Neuronal stem cell (in vitro differentiated cells): ENCODE data around the gene PDZRN4.

Experiments used
- DNase-seq: peaks from one replicate; pipeline ENCODE4 v3.0.0-alpha.2; 2013; ENCODE audit warnings: low spot score
- H2AFZ ChIP-seq: one replicate; pipeline ENCODE4 v1.6.1; 2013; ENCODE audit warnings: mild to moderate bottlenecking, low read length, inconsistent platforms
- H2AK5ac ChIP-seq: 2 replicates; pipeline ENCODE4 v1.6.1; 2013; ENCODE audit warnings: low read depth, mild to moderate bottlenecking, inconsistent platforms, low read length, moderate library complexity, mixed read lengths
- H2BK120ac ChIP-seq: 2 replicates; pipeline ENCODE4 v1.6.1; 2013; ENCODE audit warnings: low read depth, mild to moderate bottlenecking, inconsistent platforms, low read length, moderate library complexity, mixed read lengths
- H2BK12ac ChIP-seq: one replicate; pipeline ENCODE4 v1.6.1; 2013; ENCODE audit warnings: low read length, inconsistent platforms
- H2BK15ac ChIP-seq: 2 replicates; pipeline ENCODE4 v1.6.1; 2013; ENCODE audit warnings: mild to moderate bottlenecking, low read length, inconsistent platforms, mixed read lengths
- H2BK5ac ChIP-seq: one replicate; pipeline ENCODE4 v1.6.1; 2013; ENCODE audit warnings: inconsistent platforms, mild to moderate bottlenecking, low read length, moderate library complexity
- H3K14ac ChIP-seq: one replicate; pipeline ENCODE4 v1.6.1; 2013; ENCODE audit warnings: low read length, inconsistent platforms
- H3K18ac ChIP-seq: 2 replicates; pipeline ENCODE4 v1.6.1; 2013; ENCODE audit warnings: low read length, inconsistent platforms
- H3K23ac ChIP-seq: 2 replicates; pipeline ENCODE4 v1.6.1; 2013; ENCODE audit warnings: low read depth, mild to moderate bottlenecking, mixed read lengths, low read length, inconsistent platforms; ENCODE audit not compliant: poor library complexity
- H3K27ac ChIP-seq: replicated peaks from 3 replicates; pipeline ENCODE4 v1.5.1; 2013; ENCODE audit warnings: low read length, inconsistent platforms
- H3K27me3 ChIP-seq, 3 experiments: 2 replicates each; pipeline ENCODE4 v1.6.1; 2013; ENCODE audit warnings: low read length in 3 of 3, mild to moderate bottlenecking in 2 of 3, inconsistent platforms in 1 of 3, low read depth in 1 of 3, mixed read lengths in 1 of 3, moderate library complexity in 1 of 3; ENCODE audit not compliant: control insufficient read depth in 3 of 3, insufficient read depth in 3 of 3
- H3K36me3 ChIP-seq, 2 donors: replicated peaks in 1 of 2; 2 replicates each; pipeline ENCODE4 v1.6.1; 2013; ENCODE audit warnings: low read length in 2 of 2; ENCODE audit not compliant: control insufficient read depth in 2 of 2, insufficient read depth in 2 of 2
- H3K4ac ChIP-seq: 2 replicates; pipeline ENCODE4 v1.6.1; 2013; ENCODE audit warnings: inconsistent platforms, mild to moderate bottlenecking, low read length, moderate library complexity
- H3K4me1 ChIP-seq, 2 donors: 1 replicate in 1 of 2; 2 replicates in 1 of 2; pipeline ENCODE4 v1.6.1; 2013; ENCODE audit warnings: low read length in 2 of 2, low read depth in 1 of 2; ENCODE audit not compliant: control insufficient read depth in 2 of 2, insufficient read depth in 1 of 2
- H3K4me2 ChIP-seq: one replicate; pipeline ENCODE4 v1.6.1; 2013; ENCODE audit warnings: mild to moderate bottlenecking, low read length, inconsistent platforms; ENCODE audit not compliant: insufficient read depth, poor library complexity, severe bottlenecking
- H3K4me3 ChIP-seq, 2 donors: 2 replicates each; pipeline ENCODE4 v1.5.1; 2013; ENCODE audit warnings: low read length in 2 of 2, mild to moderate bottlenecking in 2 of 2, inconsistent platforms in 1 of 2, moderate library complexity in 1 of 2
- H3K79me1 ChIP-seq: one replicate; pipeline ENCODE4 v1.6.1; 2013; ENCODE audit warnings: low read depth, mild to moderate bottlenecking, inconsistent platforms, low read length, moderate library complexity
- H3K9ac ChIP-seq: one replicate; pipeline ENCODE4 v1.6.1; 2013; ENCODE audit warnings: mild to moderate bottlenecking, low read depth, low read length, inconsistent platforms; ENCODE audit not compliant: poor library complexity
- H3K9me3 ChIP-seq, 2 donors: replicated peaks in 1 of 2; 2 replicates each; pipeline versions ENCODE3 to v1.6.1; 2013; ENCODE audit warnings: low read length in 2 of 2, mild to moderate bottlenecking in 2 of 2, inconsistent platforms in 1 of 2, low read depth in 1 of 2, mixed read lengths in 1 of 2, moderate library complexity in 1 of 2; ENCODE audit not compliant: control insufficient read depth in 2 of 2, insufficient read depth in 1 of 2
- H4K8ac ChIP-seq: one replicate; pipeline ENCODE4 v1.6.1; 2013; ENCODE audit warnings: low read depth, mild to moderate bottlenecking, inconsistent platforms, low read length, moderate library complexity
- H4K91ac ChIP-seq: one replicate; pipeline ENCODE4 v1.6.1; 2013; ENCODE audit warnings: low read length, low read depth, mild to moderate bottlenecking, inconsistent platforms; ENCODE audit not compliant: poor library complexity
- WGBS, 2 donors: extraction: QIAGEN DNeasy Blood & Tissue Kit; methylation state at CpG; one replicate each; pipeline ENCODE4 v1.1.7; 2013; ENCODE audit warnings: missing lambda C conversion rate in 2 of 2, mixed read lengths in 1 of 2; ENCODE audit not compliant: insufficient read length in 2 of 2, insufficient replicate concordance in 1 of 2; ENCODE audit errors: extremely low coverage in 2 of 2; 5-methylcytosine and 5-hydroxymethylcytosine counted together

Gene PDZRN4

DNA sequence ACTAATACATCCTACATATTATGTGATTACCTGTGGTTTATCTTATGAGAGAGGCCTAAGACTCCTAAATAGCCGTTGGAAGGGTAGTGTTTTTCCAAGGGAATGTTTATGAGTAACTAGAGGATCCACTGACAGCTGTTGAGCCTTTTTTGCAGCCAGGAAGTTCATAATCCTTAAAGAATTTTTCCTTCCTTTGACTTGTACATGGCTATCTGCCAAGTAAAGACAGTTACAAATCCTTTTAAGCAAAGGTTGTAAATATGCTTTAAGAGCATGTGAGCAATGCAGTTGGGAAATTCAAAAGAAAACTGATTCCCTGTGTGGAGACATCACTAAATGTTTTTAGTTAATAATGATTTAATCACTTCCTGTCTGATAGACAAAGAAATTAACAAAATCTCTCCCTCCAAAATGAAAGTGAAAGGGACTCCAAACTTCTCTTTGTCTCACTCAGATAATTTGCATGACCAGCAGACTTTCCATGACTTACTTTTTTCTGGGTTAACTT is 333.8 kb downstream of the PDZRN4 start:
- H2BK12ac ChIP-seq: no peak overlapping the region
- H3K14ac ChIP-seq: no peak overlapping the region
- H3K27me3 ChIP-seq: no peaks in the 10 kb centered on the region
- no peaks in the 10 kb centered on the region for H3K79me1 ChIP-seq
- H4K8ac ChIP-seq: no peak overlapping the region
- H3K4me2 ChIP-seq: no peak overlapping the region
- no peak overlapping the region for H2BK15ac ChIP-seq
- H3K4me3 ChIP-seq: no peak overlapping the region
- H3K27ac ChIP-seq: no peak overlapping the region
- H2BK5ac ChIP-seq: no peak overlapping the region
- no peak overlapping the region for H2BK120ac ChIP-seq
- H2AK5ac ChIP-seq: no peak overlapping the region
- WGBS, 2 donors: no CpG with 5 or more reads among the region's 1 CpG
- no peak overlapping the region for H3K18ac ChIP-seq
- H2AFZ ChIP-seq: peak overlapping the region; percentile 82
- H3K9me3 ChIP-seq: no peaks in the 10 kb centered on the region
- peaks cover 0 to 4% of the 10 kb centered on the region in 2 donors for H3K4me1 ChIP-seq
- H3K9ac ChIP-seq: no peak overlapping the region
- H3K4ac ChIP-seq: no peak overlapping the region
- no peak overlapping the region for H4K91ac ChIP-seq
- no peaks in the 10 kb centered on the region for H3K36me3 ChIP-seq
- H3K23ac ChIP-seq: no peak overlapping the region
- no peak for DNase-seq

DNA sequence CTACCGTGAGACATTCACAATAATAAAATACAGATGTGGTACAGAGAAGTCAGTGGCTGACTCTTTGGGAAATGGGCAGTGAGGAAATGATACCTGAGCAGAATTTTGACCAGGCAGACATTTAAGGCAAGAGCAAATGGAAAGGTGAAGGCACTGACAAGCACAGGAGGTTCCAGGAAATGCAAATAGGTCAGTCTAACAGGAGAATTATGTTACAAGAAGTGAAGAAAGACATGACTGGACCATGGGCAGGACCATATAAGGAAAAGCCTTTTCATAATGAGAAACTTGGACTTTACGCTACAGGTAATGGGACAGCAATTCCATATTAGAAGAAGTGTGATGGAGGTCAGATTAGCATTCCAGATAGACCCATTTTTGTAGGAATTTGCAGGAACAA is 338.9 kb downstream of the PDZRN4 start:
- H3K27ac ChIP-seq: no peak overlapping the region
- H3K4me1 ChIP-seq: peaks cover 0 to 2% of the 10 kb centered on the region in 2 donors
- no peak overlapping the region for H3K9ac ChIP-seq
- DNase-seq: no peak
- H2AK5ac ChIP-seq: no peak overlapping the region
- WGBS, 2 donors: no CpG with 5 or more reads among the region's 2 CpGs
- H3K27me3 ChIP-seq: no peaks in the 10 kb centered on the region
- no peak overlapping the region for H2BK12ac ChIP-seq
- H3K4me3 ChIP-seq: no peak overlapping the region
- no peak overlapping the region for H2AFZ ChIP-seq
- no peak overlapping the region for H2BK120ac ChIP-seq
- no peak overlapping the region for H3K18ac ChIP-seq
- no peak overlapping the region for H3K23ac ChIP-seq
- H3K4me2 ChIP-seq: no peak overlapping the region
- H2BK15ac ChIP-seq: no peak overlapping the region
- H3K36me3 ChIP-seq: no peaks in the 10 kb centered on the region
- H3K79me1 ChIP-seq: no peaks in the 10 kb centered on the region
- no peak overlapping the region for H4K91ac ChIP-seq
- H3K9me3 ChIP-seq: no peaks in the 10 kb centered on the region
- H3K14ac ChIP-seq: no peak overlapping the region
- H2BK5ac ChIP-seq: no peak overlapping the region
- H4K8ac ChIP-seq: no peak overlapping the region
- H3K4ac ChIP-seq: no peak overlapping the region

DNA sequence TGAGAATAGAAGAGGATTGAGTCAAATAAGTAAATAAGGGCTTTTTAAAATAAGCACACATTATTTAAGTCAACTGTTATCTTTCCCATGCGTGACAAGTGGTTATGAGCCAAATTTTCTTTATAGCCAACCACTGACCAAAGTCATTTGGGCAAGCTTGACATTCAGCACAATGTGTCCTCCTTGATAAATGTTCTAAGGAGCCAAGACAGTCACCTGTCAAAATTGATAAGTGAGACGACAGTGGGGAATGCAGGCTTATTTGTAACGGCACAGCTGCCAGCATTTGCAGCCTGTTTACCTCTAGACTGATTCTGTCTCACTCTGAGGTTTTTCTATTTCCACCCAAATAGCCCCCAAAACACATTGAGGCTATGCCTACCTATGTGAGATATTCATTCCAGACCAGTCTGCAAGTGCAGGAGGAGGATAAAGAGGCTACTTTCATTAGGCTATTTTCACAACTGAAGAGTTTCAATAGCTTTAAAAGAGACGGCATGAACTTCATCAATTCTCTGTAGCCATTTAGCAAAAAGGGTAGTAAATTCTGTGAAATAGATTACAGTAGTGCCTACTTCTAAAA is 339.5 kb downstream of the PDZRN4 start:
- Histone ChIP-seq H2BK15ac (no peak overlapping the region), H3K14ac (no peak overlapping the region), H3K18ac (no peak overlapping the region), H3K23ac (no peak overlapping the region), H3K9ac (no peak overlapping the region), H2BK5ac (no peak overlapping the region), H2AK5ac (no peak overlapping the region), H2BK12ac (no peak overlapping the region), H4K91ac (no peak overlapping the region), H3K4me3 (no peak overlapping the region), H3K79me1 (no peaks in the 10 kb centered on the region), H2BK120ac (no peak overlapping the region), H3K36me3 (no peaks in the 10 kb centered on the region), H3K27me3 (no peaks in the 10 kb centered on the region), H3K4me1 (no peaks in the 10 kb centered on the region), H3K27ac (no peak overlapping the region), H3K4me2 (no peak overlapping the region), H2AFZ (no peak overlapping the region), H4K8ac (no peak overlapping the region), H3K4ac (no peak overlapping the region), H3K9me3 (no peaks in the 10 kb centered on the region)
- DNase-seq: no peak
- no CpG with 5 or more reads among the region's 4 CpGs for WGBS, 2 donors

GRCh38 chr12:41528874-41529273 is 340.8 kb downstream of the PDZRN4 start:
- Histone ChIP-seq H3K27me3 (no peaks in the 10 kb centered on the region), H2BK120ac (no peak overlapping the region), H2BK12ac (no peak overlapping the region), H3K4me1 (no peaks in the 10 kb centered on the region), H3K23ac (no peak overlapping the region), H3K4me2 (no peak overlapping the region), H3K36me3 (no peaks in the 10 kb centered on the region), H3K9ac (no peak overlapping the region), H4K8ac (no peak overlapping the region), H3K79me1 (no peaks in the 10 kb centered on the region), H3K14ac (no peak overlapping the region), H3K4ac (no peak overlapping the region), H2BK5ac (no peak overlapping the region), H2AFZ (no peak overlapping the region), H4K91ac (no peak overlapping the region), H3K18ac (no peak overlapping the region), H3K9me3 (no peaks in the 10 kb centered on the region), H3K27ac (no peak overlapping the region), H2BK15ac (no peak overlapping the region), H3K4me3 (no peak overlapping the region), H2AK5ac (no peak overlapping the region)
- no peak for DNase-seq
- no CpG with 5 or more reads among the region's 3 CpGs for WGBS, 2 donors
